MM.1S (cell line): ENCODE measurements around the gene KCNH1.

Source experiments
- DNase-seq: peaks from one replicate; pipeline ENCODE4 v3.0.0-alpha.2; 2015
- H2AFZ ChIP-seq: fragments of 300-600 bp; sonication (generic); 2 replicates; pipeline ENCODE4 v1.6.0; 2016; ENCODE audit warnings: antibody characterized with exemption, low read length
- H3F3A ChIP-seq: fragments of 300-600 bp; sonication (generic); 2 replicates; pipeline ENCODE4 v1.6.1; 2016; ENCODE audit warnings: mild to moderate bottlenecking, antibody characterized with exemption, low read length, moderate library complexity, mixed read lengths; ENCODE audit not compliant: insufficient read depth
- H3K27ac ChIP-seq: fragments of 300-600 bp; sonication (generic); 2 replicates; pipeline ENCODE4 v1.5.1; 2016; ENCODE audit warnings: mild to moderate bottlenecking, low read length
- H3K27me3 ChIP-seq: fragments of 300-600 bp; sonication (generic); replicated peaks from 2 replicates; pipeline ENCODE4 v1.6.0; 2016; ENCODE audit warnings: low read length; ENCODE audit not compliant: insufficient read depth
- H3K36me3 ChIP-seq: fragments of 300-600 bp; sonication (generic); replicated peaks from 2 replicates; pipeline ENCODE4 v1.6.1; 2016; ENCODE audit warnings: mild to moderate bottlenecking, low read length, mixed read lengths; ENCODE audit not compliant: insufficient read depth
- H3K4me1 ChIP-seq: fragments of 300-600 bp; sonication (generic); 2 replicates; pipeline ENCODE4 v1.6.1; 2016; ENCODE audit warnings: low read length, mixed read lengths
- H3K4me2 ChIP-seq: fragments of 300-600 bp; sonication (generic); 2 replicates; pipeline ENCODE4 v1.6.0; 2016; ENCODE audit warnings: low read depth, low read length
- H3K4me3 ChIP-seq: fragments of 300-600 bp; sonication (generic); 2 replicates; pipeline ENCODE4 v1.5.1; 2016; ENCODE audit warnings: low read length, mixed read lengths
- H3K79me2 ChIP-seq: fragments of 300-600 bp; sonication (generic); 2 replicates; pipeline ENCODE4 v1.6.1; 2016; ENCODE audit warnings: mixed run types, low read length, mixed read lengths
- H3K9ac ChIP-seq: fragments of 300-600 bp; sonication (generic); 2 replicates; pipeline ENCODE4 v1.6.1; 2016; ENCODE audit warnings: low read length, mixed read lengths
- H3K9me2 ChIP-seq: fragments of 300-600 bp; sonication (generic); replicated peaks from 2 replicates; pipeline ENCODE4 v1.6.1; 2016; ENCODE audit warnings: mild to moderate bottlenecking, low read length, mixed read lengths; ENCODE audit not compliant: insufficient read depth
- H3K9me3 ChIP-seq: fragments of 300-600 bp; sonication (generic); replicated peaks from 2 replicates; pipeline ENCODE4 v1.6.1; 2016; ENCODE audit warnings: mild to moderate bottlenecking, low read length, mixed read lengths; ENCODE audit not compliant: insufficient read depth
- H4K20me1 ChIP-seq: fragments of 300-600 bp; sonication (generic); 2 replicates; pipeline ENCODE4 v1.6.1; 2016; ENCODE audit warnings: mild to moderate bottlenecking, low read length, moderate library complexity, mixed read lengths; ENCODE audit not compliant: insufficient read depth
- CTCF ChIP-seq: fragments of 300-600 bp; sonication (generic); IDR thresholded peaks from 2 replicates; pipeline ENCODE4 v1.5.1; 2016; ENCODE audit warnings: antibody characterized with exemption, low read length, mixed read lengths
- EZH2 ChIP-seq: fragments of 300-600 bp; sonication (generic); optimal IDR thresholded peaks from 2 replicates; pipeline ENCODE3; 2017; ENCODE audit warnings: low read depth, mild to moderate bottlenecking, antibody characterized with exemption, low read length, mixed read lengths
- EZH2phosphoT487 ChIP-seq: fragments of 300-600 bp; sonication (generic); IDR thresholded peaks from 2 replicates; pipeline ENCODE4 v1.6.1; 2018; ENCODE audit warnings: antibody characterized with exemption, low read length

The KCNH1 gene

GRCh38 chr1:210689826-210690225 is 444.1 kb downstream of the KCNH1 start:
- Histone ChIP-seq H3K9me3 (no peaks in the 10 kb centered on the region), H3K27me3 (no peaks in the 10 kb centered on the region), H3K79me2 (no peaks in the 10 kb centered on the region), H3K4me3 (no peak overlapping the region), H3K4me1 (peaks cover 34% of the 10 kb centered on the region), H3K27ac (no peak overlapping the region), H3K9ac (no peak overlapping the region), H3F3A (peaks cover 17% of the 10 kb centered on the region), H4K20me1 (no peaks in the 10 kb centered on the region), H3K4me2 (no peak overlapping the region), H2AFZ (no peak overlapping the region), H3K36me3 (no peaks in the 10 kb centered on the region), H3K9me2 (no peaks in the 10 kb centered on the region)
- DNase-seq: no peak
- TF ChIP-seq EZH2phosphoT487 (no peak), CTCF (no peak), EZH2 (no peak)

GRCh38 chr1:210688512-210689234 is 445.3 kb downstream of the KCNH1 start:
- H3K79me2 ChIP-seq: no peaks in the 10 kb centered on the region
- peaks cover 17% of the 10 kb centered on the region for H3F3A ChIP-seq
- H3K4me1 ChIP-seq: peaks cover 45% of the 10 kb centered on the region
- H3K9ac ChIP-seq: no peak overlapping the region
- H3K9me3 ChIP-seq: no peaks in the 10 kb centered on the region
- H3K27ac ChIP-seq: no peak overlapping the region
- no peaks in the 10 kb centered on the region for H3K27me3 ChIP-seq
- H3K4me3 ChIP-seq: no peak overlapping the region
- H3K4me2 ChIP-seq: no peak overlapping the region
- H4K20me1 ChIP-seq: no peaks in the 10 kb centered on the region
- TF ChIP-seq CTCF (no peak), EZH2phosphoT487 (no peak), EZH2 (no peak)
- no peaks in the 10 kb centered on the region for H3K9me2 ChIP-seq
- no peaks in the 10 kb centered on the region for H3K36me3 ChIP-seq
- no peak overlapping the region for H2AFZ ChIP-seq
- DNase-seq: no peak

DNA sequence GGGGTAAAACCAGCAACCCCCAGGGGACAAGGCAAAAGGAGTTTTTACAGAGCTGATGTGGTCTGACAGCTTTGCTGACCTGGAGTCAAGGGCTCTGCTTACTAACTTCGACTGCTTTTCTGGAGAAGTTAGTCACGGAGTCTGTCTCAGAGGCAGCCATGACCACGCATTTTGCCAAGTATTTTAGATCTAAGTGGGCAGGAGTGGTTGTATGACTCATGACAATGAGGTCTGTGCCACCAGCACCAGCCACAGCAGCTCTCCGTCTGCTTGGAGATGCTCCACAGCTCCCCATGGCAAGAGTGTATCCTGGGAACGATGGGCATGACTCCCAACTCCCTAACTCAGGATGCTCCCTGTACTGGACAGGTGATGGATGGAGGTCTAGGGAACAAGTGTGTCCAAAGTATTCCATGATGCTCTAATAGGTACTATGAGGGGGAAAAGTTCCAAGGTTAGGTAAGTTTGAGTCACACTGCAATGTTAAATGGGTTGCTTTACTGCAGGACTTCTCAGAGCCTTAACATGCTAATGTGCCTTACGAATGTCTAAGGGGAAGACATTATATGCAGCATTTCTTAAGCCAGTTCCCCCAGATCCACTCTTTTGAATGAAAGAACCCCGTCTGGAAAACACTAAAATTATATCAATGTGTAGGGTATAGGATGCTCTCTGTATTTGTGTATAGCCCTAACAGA is 446.2 kb downstream of the KCNH1 start:
- Histone ChIP-seq H3K4me2 (no peak overlapping the region), H2AFZ (no peak overlapping the region), H3K9ac (no peak overlapping the region), H4K20me1 (no peaks in the 10 kb centered on the region), H3K4me3 (no peak overlapping the region), H3K9me2 (no peaks in the 10 kb centered on the region), H3K27me3 (no peaks in the 10 kb centered on the region), H3K36me3 (no peaks in the 10 kb centered on the region), H3K4me1 (peaks cover 36% of the 10 kb centered on the region), H3F3A (peaks cover 9% of the 10 kb centered on the region), H3K79me2 (no peaks in the 10 kb centered on the region), H3K27ac (no peak overlapping the region), H3K9me3 (no peaks in the 10 kb centered on the region)
- DNase-seq: no peak
- TF ChIP-seq CTCF: no peak
- TF ChIP-seq EZH2: no peak
- no peak for TF ChIP-seq EZH2phosphoT487
